Ovary (tissue), 9 donors: ENCODE measurements around the gene RIN3. TPM values are rescaled to one million over a fixed set of nuclear protein-coding genes. Genes with fewer than 3 reads are reported as not detected.

Experiments used
- DNase-seq, 5 donors: peaks; one replicate each; pipeline ENCODE4 v3.0.0-alpha.2; 2019 to 2020
- H3K27ac ChIP-seq, 2 donors: fragments of 200-600 bp; one replicate each; pipeline versions ENCODE4 v1.5.1 to v1.8.0; 2019 to 2022
- H3K27me3 ChIP-seq: fragments of 200-600 bp; one replicate; pipeline ENCODE4 v1.8.0; 2022
- H3K36me3 ChIP-seq: fragments of 200-600 bp; sonication (generic); one replicate; pipeline ENCODE4 v1.5.1; 2019
- H3K4me1 ChIP-seq: one replicate; pipeline ENCODE4 v1.8.1; 2013; ENCODE audit warnings: mild to moderate bottlenecking, moderate library complexity; ENCODE audit not compliant: insufficient read depth
- H3K4me3 ChIP-seq: fragments of 200-600 bp; sonication (generic); one replicate; pipeline ENCODE4 v1.5.1; 2017
- H3K9me3 ChIP-seq, 2 donors: fragments of 200-600 bp in 1 of 2; sonication (generic) in 1 of 2; one replicate each; pipeline versions ENCODE4 v1.5.1 to v1.8.1; 2013 to 2019; ENCODE audit warnings: mild to moderate bottlenecking in 1 of 2, moderate library complexity in 1 of 2
- CTCF ChIP-seq, 3 donors: fragments of 450-650 bp in 2 of 3; fragments of 200-600 bp in 1 of 3; IDR thresholded peaks; one replicate each; pipeline versions ENCODE4 v1.5.1 to v1.8.0; 2016 to 2022; ENCODE audit warnings: antibody characterized with exemption in 3 of 3, mild to moderate bottlenecking in 1 of 3
- EP300 ChIP-seq: sonication (generic); formaldehyde crosslinking; IDR thresholded peaks from one replicate; pipeline ENCODE4 v1.6.1; 2017; ENCODE audit warnings: antibody characterized with exemption
- POLR2A ChIP-seq: fragments of 450-650 bp; IDR thresholded peaks from one replicate; pipeline ENCODE4 v1.6.1; 2017; ENCODE audit warnings: antibody characterized with exemption, mild to moderate bottlenecking, moderate library complexity
- WGBS, 3 donors: extraction: QIAGEN DNeasy Blood & Tissue Kit in 1 of 3; methylation state at CpG; one replicate each; pipeline versions ENCODE4 v1.1.5 to v1.1.7; 2013 to 2017; 5-methylcytosine and 5-hydroxymethylcytosine counted together
- intact Hi-C, 4 donors: fragments of 100-400 bp; cut with DNase I; formaldehyde crosslinking; loops; one replicate each; pipeline versions ENCODE4 v1.11.0 to v1.15.1; 2022 to 2023
- polyA plus RNA-seq, 2 donors: library from polyadenylated mRNA; stranded (reverse); fragments of 200-250 nt in 1 of 2; fragments of 350-450 nt in 1 of 2; fragmentation: Illumina TruSeq in 1 of 2; extraction: RNeasy Lipid Tissue Mini Kit (QIAGEN cat#74804) in 1 of 2; gene quantifications; one replicate each; pipeline ENCODE4 v1.2.3, GENCODE V29; 2013 to 2014
- total RNA-seq, 7 donors: library from RNA; depleted of rRNA in 2 of 7; stranded (reverse); fragments of >200 nt in 2 of 7; fragmentation: NEBNext Ultra II Directional in 3 of 7; extraction: Animal tissue kit (Norgen Biotek cat#: 25700) in 3 of 7; gene quantifications; one replicate each; pipeline versions ENCODE4 v1.1.0 to v1.2.4, GENCODE V29; 2016 to 2023
- donor health status: DM: no; HTN: no; CAD: no; lungs with moderate emphysema.
- donor health status: DM: no; HTN: no; CAD: no.
- donor health status: Bipolar disorder and iron deficiency.
- donor health status: DM: yes; HTN: yes; CAD: no.
- donor health status: DM: no; HTN: no; CAD: no.
- donor health status: DM: yes; HTN: yes; CAD: no.

Gene RIN3
- total and polyA plus RNA-seq, 9 donors = 3.8 to 27.9 (median 13.9) TPM

DNA sequence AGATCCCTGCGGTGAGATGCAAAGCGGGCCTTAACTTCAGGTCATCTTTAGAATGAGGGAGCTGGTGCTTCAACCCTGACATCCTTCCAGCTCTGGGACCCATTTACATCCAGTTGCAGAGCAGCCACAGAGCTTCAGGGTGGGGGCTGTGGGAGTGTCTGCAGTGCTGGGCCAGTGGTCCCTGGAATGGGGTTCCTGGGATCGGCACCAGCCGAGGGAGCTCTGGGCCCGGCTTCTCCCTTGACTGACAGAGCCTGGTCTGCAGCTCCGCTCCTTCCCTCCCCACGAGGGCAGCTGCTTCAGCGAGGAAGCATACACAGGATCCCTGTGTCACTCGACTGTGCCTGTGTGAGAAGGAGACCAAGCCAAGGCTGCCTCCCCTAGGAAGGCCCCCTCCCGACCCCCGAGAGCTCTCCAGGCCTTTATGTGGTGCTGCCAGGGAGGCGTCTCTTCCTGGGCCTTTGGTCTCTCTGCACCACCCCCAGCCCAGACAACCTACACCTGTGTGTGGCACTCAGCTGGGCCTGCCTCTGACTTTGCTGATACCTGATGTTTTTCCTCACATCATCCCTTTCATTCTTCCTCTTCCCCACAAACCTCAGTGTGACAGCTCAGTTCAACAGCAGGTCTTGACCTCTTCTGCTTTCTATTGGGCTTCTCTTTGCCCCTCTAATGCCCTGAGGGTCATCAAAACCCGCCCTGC lies 48.1 kb upstream of the RIN3 start:
- intact Hi-C loops = no loop called here
- no peaks in the 10 kb centered on the region for H3K9me3 ChIP-seq
- H3K27ac ChIP-seq = no peak overlapping the region
- no peaks in the 10 kb centered on the region for H3K36me3 ChIP-seq
- no peak for TF ChIP-seq EP300
- TF ChIP-seq POLR2A = no peak
- TF ChIP-seq CTCF (IDR thresholded peaks at IDR 0.05) = no peak
- H3K27me3 ChIP-seq = no peaks in the 10 kb centered on the region
- no peak for DNase-seq
- H3K4me1 ChIP-seq = no peaks in the 10 kb centered on the region
- WGBS, 3 donors = 74 to 83% (median 77%) methylated on average over 13 of the region's 13 CpGs
- no peak overlapping the region for H3K4me3 ChIP-seq

DNA sequence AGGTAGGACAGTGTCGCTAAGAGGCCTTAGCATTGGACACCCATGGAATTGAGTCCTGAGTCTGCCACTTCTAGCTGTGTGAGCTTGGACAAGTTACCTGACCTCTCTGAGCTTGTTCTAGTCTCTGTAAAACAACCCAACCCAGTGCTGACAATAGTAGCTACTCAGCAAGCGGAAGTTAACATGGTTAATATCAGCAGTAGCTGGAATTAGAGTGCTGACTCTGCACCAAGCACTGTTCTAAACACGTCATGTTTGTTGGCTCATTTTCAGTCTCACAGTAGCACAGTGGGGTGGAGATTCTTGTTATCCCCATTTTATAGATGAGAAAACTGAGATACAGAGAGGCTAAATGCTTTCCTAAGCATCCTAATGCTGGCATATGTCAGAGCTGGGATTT lies 47.5 kb upstream of the RIN3 start:
- WGBS, 3 donors = 42 to 72% (median 61%) methylated on average over 3 of the region's 3 CpGs
- intact Hi-C loops = no loop called here
- no peaks in the 10 kb centered on the region for H3K4me1 ChIP-seq
- TF ChIP-seq EP300 (no peak), CTCF (IDR thresholded peaks at IDR 0.05) (no peak), POLR2A (no peak)
- no peaks in the 10 kb centered on the region for H3K9me3 ChIP-seq
- H3K27me3 ChIP-seq = no peaks in the 10 kb centered on the region
- no peaks in the 10 kb centered on the region for H3K36me3 ChIP-seq
- no peak overlapping the region for H3K27ac ChIP-seq
- DNase-seq = no peak
- H3K4me3 ChIP-seq = no peak overlapping the region

GRCh38 chr14:92469515-92469914 lies 44.1 kb upstream of the RIN3 start:
- Histone ChIP-seq H3K27ac (no peak overlapping the region), H3K9me3 (no peaks in the 10 kb centered on the region), H3K36me3 (no peaks in the 10 kb centered on the region), H3K4me1 (peaks cover 1% of the 10 kb centered on the region), H3K4me3 (no peak overlapping the region), H3K27me3 (no peaks in the 10 kb centered on the region)
- 91 to 96% (median 92%) methylated on average over 2 of the region's 2 CpGs for WGBS, 3 donors
- intact Hi-C loops = no loop called here
- TF ChIP-seq CTCF (IDR thresholded peaks at IDR 0.05) (no peak), POLR2A (no peak), EP300 (no peak)
- DNase-seq = no peak

- TF ChIP-seq EP300 (no peak), CTCF (IDR thresholded peaks at IDR 0.05) (no peak), POLR2A (no peak)
- WGBS, 3 donors = 88 to 93% (median 92%) methylated on average over 3 of the region's 3 CpGs
- intact Hi-C loops = no loop called here
- H3K27ac ChIP-seq = no peak overlapping the region
- H3K4me3 ChIP-seq = no peak overlapping the region
- H3K27me3 ChIP-seq = no peaks in the 10 kb centered on the region
- no peaks in the 10 kb centered on the region for H3K36me3 ChIP-seq
- no peaks in the 10 kb centered on the region for H3K9me3 ChIP-seq
- DNase-seq = no peak
- peaks cover 1% of the 10 kb centered on the region for H3K4me1 ChIP-seq
These were observed 43.4 kb upstream of the RIN3 start for GRCh38 chr14:92470215-92470614.
